GM12878 (cell line): ENCODE data around the gene SLC1A1.

ENCODE experiments used
- CTCF ChIP-seq, 3 experiments: IDR thresholded peaks in 2 of 3; conservative IDR thresholded peaks in 1 of 3; 2 replicates each; pipeline ENCODE4 v1.5.1; 2011; ENCODE audit warnings: low read depth in 3 of 3, low read length in 3 of 3, mild to moderate bottlenecking in 3 of 3, control low read depth in 2 of 3, moderate library complexity in 2 of 3, inconsistent platforms in 1 of 3, mixed read lengths in 1 of 3; ENCODE audit not compliant: control insufficient read depth in 2 of 3, insufficient read depth in 1 of 3; ENCODE audit errors: extremely low read depth in 1 of 3
- DPF2 ChIP-seq: fragments of 450-650 bp; IDR thresholded peaks from 2 replicates; pipeline ENCODE4 v1.6.1; 2017; ENCODE audit warnings: mild to moderate bottlenecking
- GABPA ChIP-seq: IDR thresholded peaks from 2 replicates; pipeline ENCODE4 v1.6.1; 2014; ENCODE audit warnings: antibody characterized with exemption, low read depth, mild to moderate bottlenecking, inconsistent platforms
- KDM1A ChIP-seq: fragments of 200-600 bp; sonication (generic); IDR thresholded peaks from 2 replicates; pipeline ENCODE4 v1.6.1; 2016; ENCODE audit warnings: borderline replicate concordance
- POLR2A ChIP-seq: IDR thresholded peaks from 2 replicates; pipeline ENCODE4 v1.6.1; 2011; ENCODE audit warnings: low read depth, mild to moderate bottlenecking, low read length
- REST ChIP-seq: IDR thresholded peaks from 2 replicates; pipeline ENCODE4 v1.6.1; 2012; ENCODE audit warnings: mild to moderate bottlenecking, low read depth, low read length
- SP1 ChIP-seq: IDR thresholded peaks from one replicate; pipeline ENCODE4 v1.6.1; 2011; ENCODE audit warnings: low read depth, low read length
- SUZ12 ChIP-seq: fragments of 200-600 bp; sonication (generic); IDR thresholded peaks from one replicate; pipeline ENCODE4 v1.6.1; 2018; ENCODE audit warnings: antibody characterized with exemption, mild to moderate bottlenecking; ENCODE audit not compliant: unreplicated experiment
- ZBTB11 ChIP-seq: fragments of 450-650 bp; formaldehyde crosslinking; IDR thresholded peaks from 2 replicates; pipeline ENCODE4 v1.5.0; 2022; ENCODE audit warnings: mild to moderate bottlenecking, missing genetic modification characterization
- ZBTB40 ChIP-seq: fragments of 450-650 bp; IDR thresholded peaks from 2 replicates; pipeline ENCODE4 v1.6.1; 2016; ENCODE audit warnings: mild to moderate bottlenecking, moderate library complexity, borderline replicate concordance

- TF ChIP-seq KDM1A = no peak
- TF ChIP-seq ZBTB11 (CRISPR knock-in tag) = no peak
- TF ChIP-seq POLR2A = no peak
- 0 out of 2 replicates have a peak, but pooled peaks have one; percentile 14 for TF ChIP-seq GABPA
- TF ChIP-seq SP1 = no peak
- TF ChIP-seq SUZ12 = no peak
- no peak for TF ChIP-seq CTCF (IDR thresholded peaks at IDR 0.05 in 2 of 3, conservative IDR thresholded peaks at IDR 0.05 in 1 of 3; ENCODE audit: control insufficient read depth in 2 of 3, extremely low read depth in 1 of 3, insufficient read depth in 1 of 3, low read depth in 3 of 3, low read length in 3 of 3)
- TF ChIP-seq DPF2 = 0 out of 2 replicates have a peak, but pooled peaks have one; percentile 12
- no peak for TF ChIP-seq REST
- no peak for TF ChIP-seq ZBTB40
Observed at GRCh38 chr9:4559261-4560182, 69.3 kb downstream of the SLC1A1 start.
